Measurements from ENCODE around the gene PTPN6. TPM values are rescaled to one million over a fixed set of nuclear protein-coding genes. Genes with fewer than 3 reads are reported as not detected.
A peak's percentile ranks its signal among the peaks of the same experiment; 100 is the strongest.

PTPN6 gene
- total RNA-seq, 2 donors from 2014 or later: 13.0 to 18.9 TPM

DNA sequence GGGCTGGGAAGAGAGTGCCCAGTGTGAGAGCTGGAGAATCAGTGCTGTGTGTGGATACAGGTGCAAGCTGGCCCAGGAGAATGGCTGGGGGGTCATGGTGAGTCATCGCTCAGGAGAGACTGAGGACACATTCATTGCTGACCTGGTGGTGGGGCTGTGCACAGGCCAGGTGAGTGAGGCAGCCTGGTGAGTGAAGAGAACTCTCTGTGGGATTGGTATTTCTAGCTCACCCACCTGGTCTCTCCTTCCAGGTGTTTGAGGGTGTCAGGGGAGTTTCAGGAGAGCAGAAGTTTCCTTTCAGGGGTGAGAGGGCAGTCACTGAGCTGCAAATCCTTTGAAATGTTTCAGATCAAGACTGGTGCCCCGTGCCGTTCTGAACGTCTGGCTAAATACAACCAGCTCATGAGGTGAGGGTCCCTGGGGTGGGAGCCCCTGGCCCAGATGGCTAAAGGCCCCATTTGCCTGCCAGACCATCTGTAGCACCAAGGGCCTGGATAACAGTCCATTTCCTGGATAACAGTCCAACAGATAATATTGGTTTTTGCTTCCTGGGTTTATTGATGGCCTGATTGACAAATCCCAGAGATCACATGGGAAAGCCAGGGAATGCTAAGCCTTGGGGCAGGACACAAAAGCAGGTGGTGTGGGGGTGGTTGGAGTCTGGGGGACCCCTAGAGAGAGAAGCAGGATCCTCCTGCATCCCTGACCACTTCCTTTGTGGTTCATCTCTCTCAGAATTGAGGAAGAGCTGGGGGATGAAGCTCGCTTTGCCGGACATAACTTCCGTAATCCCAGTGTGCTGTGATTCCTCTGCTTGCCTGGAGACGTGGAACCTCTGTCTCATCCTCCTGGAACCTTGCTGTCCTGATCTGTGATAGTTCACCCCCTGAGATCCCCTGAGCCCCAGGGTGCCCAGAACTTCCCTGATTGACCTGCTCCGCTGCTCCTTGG lies 28.9 kb upstream of the PTPN6 start:
- ATAC-seq: no peak
- intact Hi-C loops (cut with DNase I): loop anchor here in 1 of 2 donors (2.0 kb wide), 1 partner anchor 43 kb away; no protein-coding TSS in a partner anchor
- no peak for DNase-seq

DNA sequence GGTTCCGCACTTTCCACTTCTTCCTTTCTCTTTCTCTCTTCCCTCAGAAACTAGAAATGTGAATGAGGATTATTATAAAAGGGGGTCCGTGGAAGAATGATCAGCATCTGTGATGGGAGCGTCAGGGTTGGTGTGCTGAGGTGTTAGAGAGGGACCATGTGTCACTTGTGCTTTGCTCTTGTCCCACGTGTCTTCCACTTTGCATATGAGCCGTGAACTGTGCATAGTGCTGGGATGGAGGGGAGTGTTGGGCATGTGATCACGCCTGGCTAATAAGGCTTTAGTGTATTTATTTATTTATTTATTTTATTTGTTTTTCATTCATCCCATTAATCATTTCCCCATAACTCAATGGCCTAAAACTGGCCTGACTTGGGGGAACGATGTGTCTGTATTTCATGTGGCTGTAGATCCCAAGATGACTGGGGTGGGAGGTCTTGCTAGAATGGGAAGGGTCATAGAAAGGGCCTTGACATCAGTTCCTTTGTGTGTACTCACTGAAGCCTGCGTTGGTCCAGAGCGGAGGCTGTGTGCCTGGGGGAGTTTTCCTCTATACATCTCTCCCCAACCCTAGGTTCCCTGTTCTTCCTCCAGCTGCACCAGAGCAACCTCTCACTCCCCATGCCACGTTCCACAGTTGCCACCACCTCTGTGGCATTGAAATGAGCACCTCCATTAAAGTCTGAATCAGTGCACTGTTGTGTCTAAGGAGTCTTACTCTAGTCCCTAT lies 28.0 kb upstream of the PTPN6 start:
- intact Hi-C loops (cut with DNase I): loop anchor here in 1 of 2 donors (2.0 kb wide), 1 partner anchor 42 kb away; no protein-coding TSS in a partner anchor
- DNase-seq (no peak), ATAC-seq (no peak)

DNA sequence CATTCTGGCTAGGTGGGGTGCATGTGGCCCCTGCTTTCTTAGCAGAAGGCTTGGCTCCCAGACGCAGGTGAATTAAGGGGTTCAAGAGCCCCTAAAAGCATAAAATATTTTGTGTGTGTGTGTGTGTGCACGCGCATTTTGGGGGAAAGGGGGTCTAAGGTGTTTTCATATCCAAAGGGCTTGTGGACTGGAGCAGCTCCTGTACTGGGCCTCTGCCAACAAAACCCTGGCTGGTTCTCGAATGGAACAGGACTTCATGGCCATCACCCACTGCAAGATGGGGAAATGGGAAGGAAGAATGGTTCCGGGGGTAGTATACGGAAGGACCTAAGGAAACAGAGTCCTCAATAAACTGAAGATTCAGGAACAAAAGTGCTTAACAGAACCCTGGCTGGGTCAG lies 27.3 kb upstream of the PTPN6 start:
- peak; percentile 24 for DNase-seq
- intact Hi-C loops (cut with DNase I): loop anchor here in 1 of 2 donors (2.0 kb wide), 1 partner anchor 41 kb away; no protein-coding TSS in a partner anchor

DNA sequence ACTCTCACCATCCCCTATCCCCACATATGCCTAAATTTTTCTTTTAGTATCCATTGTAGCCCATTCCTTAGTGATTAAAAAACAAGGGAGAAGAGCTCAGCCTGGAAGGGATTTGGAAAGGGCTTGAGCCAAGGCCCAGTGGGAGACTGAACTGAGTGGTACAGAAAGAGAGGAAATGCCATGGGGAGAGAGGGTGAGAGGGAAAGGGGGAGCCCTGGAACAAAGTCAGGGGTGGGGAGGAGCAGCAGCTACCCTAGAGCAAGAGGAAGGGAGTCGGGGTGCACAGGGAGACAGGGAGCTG lies 26.0 kb upstream of the PTPN6 start:
- intact Hi-C loops (cut with DNase I): no loop called here
- ATAC-seq (peak in 1 of 2 donors; percentile 6), DNase-seq (no peak)

More for the DNA sequence above, 27.3 kb upstream of the PTPN6 start:
- no peak for ATAC-seq

DNA sequence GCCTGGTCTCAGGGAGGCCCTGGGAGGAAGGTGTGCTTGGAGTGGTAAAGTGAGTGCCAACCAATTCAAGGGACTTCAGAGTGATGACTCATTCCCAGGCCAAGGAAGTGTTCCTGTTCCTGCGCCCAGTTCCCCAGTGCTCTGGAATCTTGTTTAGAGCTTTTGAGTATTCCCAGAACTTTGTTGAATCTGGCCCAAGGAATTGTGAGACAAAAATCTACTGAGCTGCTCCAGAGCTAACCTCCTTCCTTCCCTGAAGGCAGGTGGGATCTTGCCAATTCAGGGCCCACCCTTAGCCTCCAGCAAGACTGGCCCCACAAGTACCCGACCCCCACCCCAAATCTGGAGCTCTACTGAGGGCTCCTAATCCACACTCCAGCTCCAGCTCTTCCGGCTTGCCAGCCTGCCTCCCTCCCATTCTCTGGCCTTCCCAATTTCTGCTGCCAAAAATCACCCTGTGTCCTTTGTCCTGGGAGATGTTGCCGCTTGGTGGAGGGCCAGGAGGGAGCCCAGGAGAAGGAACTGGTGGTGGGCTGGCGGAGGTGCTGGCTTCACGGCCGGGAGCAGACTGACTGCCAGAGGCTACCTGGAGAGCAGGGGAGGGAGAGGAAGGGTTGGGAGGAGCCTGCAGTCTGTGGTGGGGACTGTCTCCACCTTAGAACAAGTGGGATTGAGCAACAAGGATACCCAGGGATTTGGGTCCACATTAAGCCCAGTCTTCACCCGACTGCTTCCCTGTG lies 25.4 kb upstream of the PTPN6 start:
- ATAC-seq: peak; percentile 45 to 66
- intact Hi-C loops (cut with DNase I): no loop called here
- DNase-seq: peak; percentile 79

DNA sequence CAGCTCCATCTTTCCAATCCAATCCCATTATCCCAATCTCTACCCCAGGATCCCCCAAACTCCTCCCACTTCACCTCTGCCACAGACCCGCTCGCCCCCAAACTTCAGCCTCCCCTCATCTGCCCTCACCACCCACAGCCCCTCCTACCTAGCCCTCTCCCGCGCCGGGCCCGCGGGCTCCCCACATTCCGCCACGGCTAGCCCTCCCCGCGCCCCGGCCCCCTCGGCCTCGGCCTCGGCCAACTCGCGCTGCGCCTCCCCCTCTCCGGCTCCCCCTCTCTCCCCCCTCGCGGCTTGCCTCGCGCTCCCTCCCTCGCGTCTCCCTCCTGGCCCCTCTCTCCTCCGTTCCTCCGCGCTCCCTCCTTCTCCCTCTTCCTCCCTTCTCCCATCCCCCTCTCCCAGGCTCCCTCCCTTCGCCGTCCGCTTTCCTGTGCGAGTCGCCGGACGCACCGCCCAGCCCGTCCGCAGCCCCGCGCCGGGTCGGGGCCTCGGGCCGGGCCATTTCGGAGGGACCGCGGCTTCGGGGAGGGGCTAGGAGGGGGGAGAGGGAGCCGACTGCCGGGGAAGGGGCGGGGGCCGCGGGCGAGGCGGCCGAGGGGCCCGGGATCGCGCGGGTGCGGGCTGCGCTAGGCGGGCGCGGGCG lies 23.7 kb upstream of the PTPN6 start, which contains the start of gene ATN1:
ATN1 (plus strand) TSS at position 581 of the 643 bp plus-strand sequence. CDS start 6,043 bp downstream, outside the sequence.
- ATAC-seq: peak; percentile 61 to 67
- intact Hi-C loops (cut with DNase I): no loop called here
- peak; percentile 86 for DNase-seq

DNA sequence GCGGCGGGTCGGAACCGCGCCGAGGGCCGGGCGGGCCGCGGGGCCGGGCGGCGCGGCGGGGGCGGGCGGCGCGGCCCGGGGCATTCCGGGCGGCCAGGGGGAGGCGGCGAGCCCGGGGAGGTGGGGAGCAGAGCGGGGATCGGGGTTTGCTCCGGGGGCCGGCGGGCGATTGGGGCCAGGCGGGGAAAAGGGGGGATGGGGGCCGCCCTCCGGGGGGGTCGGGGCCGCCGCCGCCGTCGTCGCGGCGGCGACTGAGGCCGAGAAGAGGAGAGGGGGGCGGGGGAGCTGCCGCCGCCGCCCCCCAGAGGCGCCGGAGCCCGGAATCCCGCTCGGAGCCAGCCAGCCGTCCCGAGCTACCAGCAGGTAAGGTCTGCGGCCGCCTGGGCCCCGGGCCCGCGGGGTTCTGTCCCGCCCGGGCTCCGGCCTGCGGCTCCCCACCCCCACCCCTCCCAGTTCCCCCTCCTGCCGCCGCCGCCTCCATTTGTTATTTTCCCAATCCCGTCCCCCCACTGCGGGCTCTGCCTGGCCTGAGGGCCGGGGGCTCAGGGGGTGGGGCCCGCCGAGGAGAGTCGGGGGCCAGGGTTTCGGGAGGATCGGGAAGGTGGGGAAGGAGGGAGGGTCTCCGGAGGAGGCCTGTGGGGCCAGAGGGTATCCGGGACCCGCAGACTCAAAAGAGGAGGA lies 23.0 kb upstream of the PTPN6 start:
- intact Hi-C loops (cut with DNase I): no loop called here
- peak; percentile 40 for DNase-seq

DNA sequence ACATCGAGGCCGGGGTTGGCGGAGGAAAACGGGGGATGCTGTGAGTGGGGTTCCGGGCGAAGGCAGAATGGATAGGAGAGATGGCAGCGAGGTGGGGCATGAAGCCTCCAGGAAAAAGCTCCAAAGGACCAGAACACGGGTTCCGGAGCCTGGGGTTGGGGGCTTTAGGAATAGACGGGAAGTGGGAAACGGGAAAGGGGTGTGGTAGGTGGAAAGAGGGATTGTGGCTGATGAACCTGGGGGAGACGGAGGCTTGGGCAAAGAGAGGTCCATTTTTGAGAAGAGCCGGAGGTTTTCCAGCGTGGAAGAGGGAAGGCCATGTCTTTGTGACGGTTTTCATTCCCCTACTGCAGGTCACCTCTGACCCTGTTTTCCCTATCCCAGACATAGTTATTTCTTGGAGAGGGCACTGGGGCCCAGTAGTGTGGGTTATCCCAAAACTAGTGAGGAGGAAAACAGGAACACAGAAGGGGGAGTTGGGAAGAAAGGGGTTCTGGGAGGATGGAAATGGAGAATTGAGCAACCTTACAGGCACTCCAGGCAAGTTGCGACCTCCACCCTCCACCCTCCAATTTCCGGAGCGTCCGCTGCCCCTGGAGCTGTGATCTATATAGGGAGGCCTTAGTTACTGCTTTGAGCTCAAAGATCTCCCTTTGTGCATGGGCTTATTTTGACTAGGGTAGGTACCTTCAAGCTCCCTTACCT lies 22.3 kb upstream of the PTPN6 start:
- intact Hi-C loops (cut with DNase I): no loop called here
- no peak for ATAC-seq
- peak; percentile 35 for DNase-seq

More for the DNA sequence above, 23.0 kb upstream of the PTPN6 start:
- no peak for ATAC-seq

DNA sequence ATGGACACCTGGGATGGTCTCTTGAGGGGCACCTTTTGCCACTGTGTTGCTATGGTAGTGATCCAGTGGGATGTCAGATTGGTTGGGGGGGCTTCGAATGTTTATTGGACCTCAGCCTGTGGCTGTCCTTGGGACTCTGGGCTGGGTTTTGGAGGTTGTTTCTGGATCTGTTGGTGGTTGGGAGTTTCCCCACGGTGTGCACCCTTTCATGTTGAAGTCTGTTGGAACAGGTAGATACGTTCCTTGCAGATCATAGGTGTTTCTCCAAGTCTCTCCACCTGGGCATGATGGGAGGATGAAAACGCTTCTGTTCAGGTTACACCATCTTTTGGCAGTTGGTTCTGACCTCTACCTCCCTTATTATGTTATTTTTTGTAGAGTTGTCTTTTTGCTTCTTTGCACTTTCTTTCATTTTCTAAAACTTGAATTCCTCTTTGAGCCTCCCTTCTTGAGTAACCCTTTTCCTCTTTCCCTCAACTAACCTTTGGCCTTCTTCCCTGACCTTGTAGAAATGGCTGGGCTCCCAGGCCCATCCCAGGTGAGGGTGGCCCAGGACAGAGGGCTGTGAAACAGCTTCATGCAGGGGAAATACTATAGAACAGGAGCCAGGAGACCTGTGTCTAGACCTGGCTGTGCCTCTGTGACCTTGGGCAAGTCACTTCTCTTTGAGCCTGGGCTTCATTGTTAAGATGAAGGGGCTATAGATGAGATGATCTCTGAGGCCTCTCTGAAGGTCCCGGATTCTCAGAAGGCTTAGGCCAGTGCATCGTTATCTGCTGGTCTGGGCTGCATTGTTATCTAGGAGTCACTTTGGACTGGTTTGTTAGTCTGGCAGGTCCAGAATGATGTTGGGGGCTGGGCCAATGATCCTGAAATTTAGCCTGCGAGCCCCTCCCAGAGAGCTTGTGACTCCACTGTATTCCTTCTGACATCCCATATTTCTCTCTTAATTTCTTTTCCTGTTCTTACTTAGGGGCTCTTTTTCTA lies 21.4 kb upstream of the PTPN6 start:
- ATAC-seq (no peak), DNase-seq (no peak)
- intact Hi-C loops (cut with DNase I): no loop called here

DNA sequence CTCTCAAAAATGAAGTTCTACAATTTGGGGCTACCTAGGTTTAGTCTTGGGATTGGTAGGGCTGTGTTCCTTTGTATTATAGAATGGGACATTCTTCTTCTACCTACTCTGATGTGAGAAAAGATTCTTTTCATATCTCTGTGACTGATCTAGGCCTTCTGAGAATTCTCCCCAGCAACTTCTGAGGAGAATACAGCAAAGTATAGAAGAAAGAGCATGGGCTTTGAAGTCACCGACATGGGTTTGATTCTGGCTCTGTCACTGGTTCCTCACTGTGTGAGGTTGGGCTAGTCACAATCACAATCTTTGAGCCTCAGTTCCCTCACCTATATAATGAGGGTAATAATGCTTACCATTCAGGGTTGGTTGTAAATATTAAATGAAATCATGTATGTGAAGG lies 18.4 kb upstream of the PTPN6 start:
- intact Hi-C loops (cut with DNase I): no loop called here

DNA sequence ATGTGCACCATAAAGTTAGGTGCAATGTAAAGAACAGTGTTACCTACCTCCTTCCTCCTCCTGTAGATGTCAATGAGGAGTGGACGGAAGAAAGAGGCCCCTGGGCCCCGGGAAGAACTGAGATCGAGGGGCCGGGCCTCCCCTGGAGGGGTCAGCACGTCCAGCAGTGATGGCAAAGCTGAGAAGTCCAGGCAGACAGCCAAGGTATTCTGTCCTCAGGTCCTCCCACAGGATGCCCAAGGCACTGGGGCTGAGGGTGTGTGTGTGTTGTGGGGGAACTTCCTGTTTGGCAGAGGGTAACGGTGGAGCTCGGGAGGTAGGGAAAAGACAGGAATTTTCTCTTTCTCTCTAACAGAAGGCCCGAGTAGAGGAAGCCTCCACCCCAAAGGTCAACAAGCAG lies 17.0 kb upstream of the PTPN6 start:
- intact Hi-C loops (cut with DNase I): no loop called here
- DNase-seq (peak; percentile 75), ATAC-seq (peak in 1 of 2 donors; percentile 1)

More for the DNA sequence above, 18.4 kb upstream of the PTPN6 start:
- no peak for DNase-seq
- no peak for ATAC-seq

DNA sequence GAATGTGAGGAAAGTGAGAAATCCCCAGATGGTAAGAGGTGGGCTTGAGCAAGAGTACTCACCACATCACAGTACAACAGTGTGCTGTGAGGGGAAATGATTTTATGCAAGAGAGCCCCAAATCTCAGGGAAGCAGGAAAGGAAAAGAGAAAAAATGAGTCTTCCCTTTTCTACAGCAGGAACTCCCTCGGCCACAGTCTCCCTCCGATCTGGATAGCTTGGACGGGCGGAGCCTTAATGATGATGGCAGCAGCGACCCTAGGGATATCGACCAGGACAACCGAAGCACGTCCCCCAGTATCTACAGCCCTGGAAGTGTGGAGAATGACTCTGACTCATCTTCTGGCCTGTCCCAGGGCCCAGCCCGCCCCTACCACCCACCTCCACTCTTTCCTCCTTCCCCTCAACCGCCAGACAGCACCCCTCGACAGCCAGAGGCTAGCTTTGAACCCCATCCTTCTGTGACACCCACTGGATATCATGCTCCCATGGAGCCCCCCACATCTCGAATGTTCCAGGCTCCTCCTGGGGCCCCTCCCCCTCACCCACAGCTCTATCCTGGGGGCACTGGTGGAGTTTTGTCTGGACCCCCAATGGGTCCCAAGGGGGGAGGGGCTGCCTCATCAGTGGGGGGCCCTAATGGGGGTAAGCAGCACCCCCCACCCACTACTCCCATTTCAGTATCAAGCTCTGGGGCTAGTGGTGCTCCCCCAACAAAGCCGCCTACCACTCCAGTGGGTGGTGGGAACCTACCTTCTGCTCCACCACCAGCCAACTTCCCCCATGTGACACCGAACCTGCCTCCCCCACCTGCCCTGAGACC lies 15.6 kb upstream of the PTPN6 start:
- intact Hi-C loops (cut with DNase I): no loop called here
- ATAC-seq (no peak), DNase-seq (no peak)

DNA sequence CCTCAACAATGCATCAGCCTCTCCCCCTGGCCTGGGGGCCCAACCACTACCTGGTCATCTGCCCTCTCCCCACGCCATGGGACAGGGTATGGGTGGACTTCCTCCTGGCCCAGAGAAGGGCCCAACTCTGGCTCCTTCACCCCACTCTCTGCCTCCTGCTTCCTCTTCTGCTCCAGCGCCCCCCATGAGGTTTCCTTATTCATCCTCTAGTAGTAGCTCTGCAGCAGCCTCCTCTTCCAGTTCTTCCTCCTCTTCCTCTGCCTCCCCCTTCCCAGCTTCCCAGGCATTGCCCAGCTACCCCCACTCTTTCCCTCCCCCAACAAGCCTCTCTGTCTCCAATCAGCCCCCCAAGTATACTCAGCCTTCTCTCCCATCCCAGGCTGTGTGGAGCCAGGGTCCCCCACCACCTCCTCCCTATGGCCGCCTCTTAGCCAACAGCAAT lies 14.9 kb upstream of the PTPN6 start:
- ATAC-seq: no peak
- intact Hi-C loops (cut with DNase I): no loop called here
- no peak for DNase-seq

DNA sequence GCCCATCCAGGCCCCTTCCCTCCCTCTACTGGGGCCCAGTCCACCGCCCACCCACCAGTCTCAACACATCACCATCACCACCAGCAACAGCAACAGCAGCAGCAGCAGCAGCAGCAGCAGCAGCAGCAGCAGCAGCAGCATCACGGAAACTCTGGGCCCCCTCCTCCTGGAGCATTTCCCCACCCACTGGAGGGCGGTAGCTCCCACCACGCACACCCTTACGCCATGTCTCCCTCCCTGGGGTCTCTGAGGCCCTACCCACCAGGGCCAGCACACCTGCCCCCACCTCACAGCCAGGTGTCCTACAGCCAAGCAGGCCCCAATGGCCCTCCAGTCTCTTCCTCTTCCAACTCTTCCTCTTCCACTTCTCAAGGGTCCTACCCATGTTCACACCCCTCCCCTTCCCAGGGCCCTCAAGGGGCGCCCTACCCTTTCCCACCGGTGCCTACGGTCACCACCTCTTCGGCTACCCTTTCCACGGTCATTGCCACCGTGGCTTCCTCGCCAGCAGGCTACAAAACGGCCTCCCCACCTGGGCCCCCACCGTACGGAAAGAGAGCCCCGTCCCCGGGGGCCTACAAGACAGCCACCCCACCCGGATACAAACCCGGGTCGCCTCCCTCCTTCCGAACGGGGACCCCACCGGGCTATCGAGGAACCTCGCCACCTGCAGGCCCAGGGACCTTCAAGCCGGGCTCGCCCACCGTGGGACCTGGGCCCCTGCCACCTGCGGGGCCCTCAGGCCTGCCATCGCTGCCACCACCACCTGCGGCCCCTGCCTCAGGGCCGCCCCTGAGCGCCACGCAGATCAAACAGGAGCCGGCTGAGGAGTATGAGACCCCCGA lies 14.3 kb upstream of the PTPN6 start:
- no peak for DNase-seq
- intact Hi-C loops (cut with DNase I): no loop called here
- peak; percentile 2 to 4 for ATAC-seq
